SK-N-MC (cell line): ENCODE data around the gene RFX8.

Source experiments
- EZH2 ChIP-seq: fragments of 200-600 bp; sonication (generic); IDR thresholded peaks from one replicate; pipeline ENCODE4 v1.6.1; 2017; ENCODE audit warnings: antibody characterized with exemption
- POLR2AphosphoS5 ChIP-seq: IDR thresholded peaks from 2 replicates; pipeline ENCODE4 v1.6.1; 2012; ENCODE audit warnings: mild to moderate bottlenecking, low read depth, low read length, borderline replicate concordance

- TF ChIP-seq POLR2AphosphoS5: no peak
- no peak for TF ChIP-seq EZH2
These were observed 18.1 kb upstream of the RFX8 start for GRCh38 chr2:101492936-101493473.
